Measurements from ENCODE around the gene PRDM16.

PRDM16 gene

DNA sequence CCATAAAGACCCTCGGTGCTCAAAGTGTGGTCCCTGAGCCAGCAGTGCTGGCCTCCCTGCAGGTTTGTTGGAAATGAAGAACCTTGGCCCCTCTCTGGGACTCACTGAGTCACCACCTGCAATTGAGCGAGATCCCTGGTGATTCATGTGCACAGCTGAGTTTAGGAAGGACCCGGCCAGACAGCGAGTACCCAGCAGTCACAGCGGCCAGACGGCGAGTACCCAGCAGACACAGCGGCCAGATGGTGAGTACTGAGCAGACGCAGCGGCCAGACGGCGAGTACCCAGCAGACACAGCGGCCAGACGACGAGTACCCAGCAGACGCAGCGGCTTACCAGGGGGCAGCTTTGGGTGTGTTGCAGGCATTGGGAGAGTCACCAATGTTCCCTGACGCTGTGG, 123.8 kb downstream of the PRDM16 start:
- no peak for TF ChIP-seq EZH2phosphoT487 (IDR thresholded peaks at IDR 0.05; ENCODE audit: borderline replicate concordance)
- H3K9me3 ChIP-seq (ENCODE audit: insufficient read depth, low read depth, low read length) = peaks cover 5% of the 10 kb centered on the region; the same call in 1 of the 2 replicates
- H3K4me1 ChIP-seq (ENCODE audit: insufficient read depth, low read length, poor library complexity, severe bottlenecking) = no peaks in the 10 kb centered on the region
- H3K4me2 ChIP-seq (ENCODE audit: low read depth, low read length, poor library complexity, severe bottlenecking) = no peak overlapping the region
- H3K27me3 ChIP-seq (ENCODE audit: insufficient read depth, low read length, poor library complexity, severe bottlenecking) = no peaks in the 10 kb centered on the region
- H3K9ac ChIP-seq (ENCODE audit: low read depth, low read length, poor library complexity, severe bottlenecking) = no peak overlapping the region
- H3K4me3 ChIP-seq (ENCODE audit: low read length, poor library complexity, severe bottlenecking) = no peak overlapping the region
- no peaks in the 10 kb centered on the region for H3K79me2 ChIP-seq (ENCODE audit: insufficient read depth, low read length)
- no peaks in the 10 kb centered on the region for H4K20me1 ChIP-seq (ENCODE audit: insufficient read depth, low read length, poor library complexity, severe bottlenecking)
- H3F3A ChIP-seq (ENCODE audit: low read depth) = no peaks in the 10 kb centered on the region
- H2AFZ ChIP-seq (ENCODE audit: low read length) = no peak overlapping the region
- no peaks in the 10 kb centered on the region for H3K9me2 ChIP-seq (replicated peaks; ENCODE audit: low read depth, low read length)
- H3K36me3 ChIP-seq (ENCODE audit: insufficient read depth, low read length) = peaks cover 4% of the 10 kb centered on the region; the same call in 1 of the 2 replicates

GRCh38 chr1:3193811-3194210, 124.8 kb downstream of the PRDM16 start:
- H4K20me1 ChIP-seq (ENCODE audit: insufficient read depth, low read length, poor library complexity, severe bottlenecking) = no peaks in the 10 kb centered on the region
- no peak overlapping the region for H2AFZ ChIP-seq (ENCODE audit: low read length)
- H3K4me3 ChIP-seq (ENCODE audit: low read length, poor library complexity, severe bottlenecking) = no peak overlapping the region
- H3F3A ChIP-seq (ENCODE audit: low read depth) = no peaks in the 10 kb centered on the region
- no peaks in the 10 kb centered on the region for H3K9me2 ChIP-seq (replicated peaks; ENCODE audit: low read depth, low read length)
- H3K9me3 ChIP-seq (ENCODE audit: insufficient read depth, low read depth, low read length) = peaks cover 5% of the 10 kb centered on the region; the same call in 1 of the 2 replicates
- no peaks in the 10 kb centered on the region for H3K27me3 ChIP-seq (ENCODE audit: insufficient read depth, low read length, poor library complexity, severe bottlenecking)
- H3K36me3 ChIP-seq (ENCODE audit: insufficient read depth, low read length) = peaks cover 4% of the 10 kb centered on the region; the same call in 1 of the 2 replicates
- H3K9ac ChIP-seq (ENCODE audit: low read depth, low read length, poor library complexity, severe bottlenecking) = no peak overlapping the region
- H3K4me2 ChIP-seq (ENCODE audit: low read depth, low read length, poor library complexity, severe bottlenecking) = no peak overlapping the region
- no peaks in the 10 kb centered on the region for H3K79me2 ChIP-seq (ENCODE audit: insufficient read depth, low read length)
- TF ChIP-seq EZH2phosphoT487 (IDR thresholded peaks at IDR 0.05; ENCODE audit: borderline replicate concordance) = no peak
- TF ChIP-seq, protein P1, sequence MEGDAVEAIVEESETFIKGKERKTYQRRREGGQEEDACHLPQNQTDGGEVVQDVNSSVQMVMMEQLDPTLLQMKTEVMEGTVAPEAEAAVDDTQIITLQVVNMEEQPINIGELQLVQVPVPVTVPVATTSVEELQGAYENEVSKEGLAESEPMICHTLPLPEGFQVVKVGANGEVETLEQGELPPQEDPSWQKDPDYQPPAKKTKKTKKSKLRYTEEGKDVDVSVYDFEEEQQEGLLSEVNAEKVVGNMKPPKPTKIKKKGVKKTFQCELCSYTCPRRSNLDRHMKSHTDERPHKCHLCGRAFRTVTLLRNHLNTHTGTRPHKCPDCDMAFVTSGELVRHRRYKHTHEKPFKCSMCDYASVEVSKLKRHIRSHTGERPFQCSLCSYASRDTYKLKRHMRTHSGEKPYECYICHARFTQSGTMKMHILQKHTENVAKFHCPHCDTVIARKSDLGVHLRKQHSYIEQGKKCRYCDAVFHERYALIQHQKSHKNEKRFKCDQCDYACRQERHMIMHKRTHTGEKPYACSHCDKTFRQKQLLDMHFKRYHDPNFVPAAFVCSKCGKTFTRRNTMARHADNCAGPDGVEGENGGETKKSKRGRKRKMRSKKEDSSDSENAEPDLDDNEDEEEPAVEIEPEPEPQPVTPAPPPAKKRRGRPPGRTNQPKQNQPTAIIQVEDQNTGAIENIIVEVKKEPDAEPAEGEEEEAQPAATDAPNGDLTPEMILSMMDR (conservative IDR thresholded peaks at IDR 0.05; ENCODE audit: low read length) = no peak
- no peaks in the 10 kb centered on the region for H3K4me1 ChIP-seq (ENCODE audit: insufficient read depth, low read length, poor library complexity, severe bottlenecking)

- Histone ChIP-seq H3K27me3 (ENCODE audit: insufficient read depth, low read length, poor library complexity, severe bottlenecking) (no peaks in the 10 kb centered on the region), H3K9me3 (ENCODE audit: insufficient read depth, low read depth, low read length) (peaks cover 5% of the 10 kb centered on the region; the same call in 1 of the 2 replicates), H3K4me1 (ENCODE audit: insufficient read depth, low read length, poor library complexity, severe bottlenecking) (no peaks in the 10 kb centered on the region)
Observed at GRCh38 chr1:3194760-3195479, 125.9 kb downstream of the PRDM16 start.

More at GRCh38 chr1:3194760-3195479, 125.9 kb downstream of the PRDM16 start:
- peaks cover 4% of the 10 kb centered on the region; the same call in 1 of the 2 replicates for H3K36me3 ChIP-seq (ENCODE audit: insufficient read depth, low read length)
- no peak overlapping the region for H3K9ac ChIP-seq (ENCODE audit: low read depth, low read length, poor library complexity, severe bottlenecking)
- H3K79me2 ChIP-seq (ENCODE audit: insufficient read depth, low read length) = no peaks in the 10 kb centered on the region
- no peak overlapping the region for H2AFZ ChIP-seq (ENCODE audit: low read length)
- no peak overlapping the region for H3K4me2 ChIP-seq (ENCODE audit: low read depth, low read length, poor library complexity, severe bottlenecking)
- no peaks in the 10 kb centered on the region for H4K20me1 ChIP-seq (ENCODE audit: insufficient read depth, low read length, poor library complexity, severe bottlenecking)
- H3F3A ChIP-seq (ENCODE audit: low read depth) = no peaks in the 10 kb centered on the region
- H3K4me3 ChIP-seq (ENCODE audit: low read length, poor library complexity, severe bottlenecking) = no peak overlapping the region
- H3K9me2 ChIP-seq (replicated peaks; ENCODE audit: low read depth, low read length) = no peaks in the 10 kb centered on the region
- no peak for TF ChIP-seq EZH2phosphoT487 (IDR thresholded peaks at IDR 0.05; ENCODE audit: borderline replicate concordance)
- TF ChIP-seq, protein P1 (conservative IDR thresholded peaks at IDR 0.05; ENCODE audit: low read length) = no peak
